SH-SY5Y (cell line): ENCODE results near the gene KDM5B.

Experiments used
- GATA2 ChIP-seq: IDR thresholded peaks from 2 replicates; pipeline ENCODE4 v1.6.1; 2011; ENCODE audit warnings: mild to moderate bottlenecking, low read depth, low read length
- GATA3 ChIP-seq: IDR thresholded peaks from 2 replicates; pipeline ENCODE4 v1.6.1; 2011; ENCODE audit warnings: low read depth, mild to moderate bottlenecking, low read length, moderate library complexity

Gene KDM5B

GRCh38 chr1:202716654-202717053 lies 91.6 kb downstream of the KDM5B start:
- TF ChIP-seq GATA2 (no peak), GATA3 (no peak)

GRCh38 chr1:202713110-202713509 lies 95.1 kb downstream of the KDM5B start:
- no peak for TF ChIP-seq GATA3
- no peak for TF ChIP-seq GATA2

- TF ChIP-seq GATA2 (no peak), GATA3 (no peak)
These were observed 96.1 kb downstream of the KDM5B start for GRCh38 chr1:202711949-202712635.

GRCh38 chr1:202710070-202711045 lies 97.9 kb downstream of the KDM5B start, which contains the start of gene SYT2:
Gene SYT2, minus strand, starts transcription at chr1:202710454. Its CDS starts 104,682 bp downstream, at chr1:202605772.
- TF ChIP-seq GATA2 (no peak), GATA3 (no peak)

- no peak for TF ChIP-seq GATA2
- TF ChIP-seq GATA3, result no peak
These were observed 98.8 kb downstream of the KDM5B start for GRCh38 chr1:202709276-202710041.

- TF ChIP-seq GATA2, result no peak
- no peak for TF ChIP-seq GATA3
These were observed 99.6 kb downstream of the KDM5B start for GRCh38 chr1:202708456-202709275.

GRCh38 chr1:202706851-202707250 lies 101.4 kb downstream of the KDM5B start:
- TF ChIP-seq GATA2 (no peak), GATA3 (no peak)

- TF ChIP-seq GATA3 (no peak), GATA2 (no peak)
These were observed 103.6 kb downstream of the KDM5B start for GRCh38 chr1:202704601-202705000.

- TF ChIP-seq GATA2, result no peak
- no peak for TF ChIP-seq GATA3
These were observed 105.0 kb downstream of the KDM5B start for GRCh38 chr1:202703191-202703590.

GRCh38 chr1:202702088-202702487 lies 106.1 kb downstream of the KDM5B start:
- TF ChIP-seq GATA3 (no peak), GATA2 (no peak)

- no peak for TF ChIP-seq GATA2
- no peak for TF ChIP-seq GATA3
These were observed 107.0 kb downstream of the KDM5B start for GRCh38 chr1:202701200-202701599.

- TF ChIP-seq GATA2, result no peak
- TF ChIP-seq GATA3, result no peak
These were observed 108.2 kb downstream of the KDM5B start for GRCh38 chr1:202700061-202700460.

GRCh38 chr1:202698276-202698675 lies 109.9 kb downstream of the KDM5B start:
- TF ChIP-seq GATA2 (no peak), GATA3 (no peak)

GRCh38 chr1:202697038-202697437 lies 111.2 kb downstream of the KDM5B start:
- TF ChIP-seq GATA3 (no peak), GATA2 (no peak)
